ENCODE data around the gene DUOXA2. TPM values are rescaled to one million over a fixed set of nuclear protein-coding genes. Genes with fewer than 3 reads are reported as not detected.
A peak's percentile ranks its signal among the peaks of the same experiment; 100 is the strongest.
"Not testable (repeated sequence)": the region's sequence is repeated elsewhere in the genome, so short reads cannot be mapped to it uniquely, and the experiment has no call there.

Gene DUOXA2
- polyA plus RNA-seq, 3 donors from 2014 or later: not detected

- peaks cover 3 to 18% (median 10%) of the 10 kb centered on the region in 3 donors for H3K27me3 Mint-ChIP-seq (ENCODE audit: low read depth in 3 of 3)
- H3K4me1 Mint-ChIP-seq, H3K36me3 Mint-ChIP-seq, H3K9me3 Mint-ChIP-seq, H3K27ac Mint-ChIP-seq, H3K4me3 Mint-ChIP-seq, DNase-seq: not testable (repeated sequence)
Observed at GRCh38 chr15:45104170-45104569, 10.0 kb upstream of the DUOXA2 start.

GRCh38 chr15:45105586-45105985 lies 8.5 kb upstream of the DUOXA2 start:
- H3K9me3 Mint-ChIP-seq: peaks cover 0 to 2% (median 0%) of the 10 kb centered on the region in 6 donors
- H3K27me3 Mint-ChIP-seq (ENCODE audit: low read depth in 3 of 3): peaks cover 7 to 24% (median 10%) of the 10 kb centered on the region in 3 donors

GRCh38 chr15:45106002-45106790 lies 7.9 kb upstream of the DUOXA2 start:
- DNase-seq: no peak
- H3K36me3 Mint-ChIP-seq: no peaks in the 10 kb centered on the region
- peaks cover 0 to 2% (median 0%) of the 10 kb centered on the region in 6 donors for H3K9me3 Mint-ChIP-seq
- H3K27ac Mint-ChIP-seq: no peak overlapping the region
- no peak overlapping the region for H3K4me3 Mint-ChIP-seq
- H3K27me3 Mint-ChIP-seq (ENCODE audit: low read depth in 3 of 3): peaks cover 7 to 24% (median 10%) of the 10 kb centered on the region in 3 donors
- no peaks in the 10 kb centered on the region for H3K4me1 Mint-ChIP-seq

More at GRCh38 chr15:45105586-45105985, 8.5 kb upstream of the DUOXA2 start:
- DNase-seq: no peak
- Mint-ChIP-seq H3K27ac (no peak overlapping the region), H3K36me3 (no peaks in the 10 kb centered on the region), H3K4me3 (no peak overlapping the region), H3K4me1 (no peaks in the 10 kb centered on the region)

- Mint-ChIP-seq H3K36me3 (no peaks in the 10 kb centered on the region), H3K9me3 (peaks cover 0 to 2% (median 0%) of the 10 kb centered on the region in 6 donors), H3K27ac (no peak overlapping the region), H3K4me3 (no peak overlapping the region), H3K27me3 (ENCODE audit: low read depth in 3 of 3) (peaks cover 15 to 32% (median 18%) of the 10 kb centered on the region in 3 donors), H3K4me1 (no peaks in the 10 kb centered on the region)
- DNase-seq: no peak
Observed at GRCh38 chr15:45107941-45108630, 6.0 kb upstream of the DUOXA2 start.

- no peaks in the 10 kb centered on the region for H3K36me3 Mint-ChIP-seq
- DNase-seq: no peak
- H3K4me3 Mint-ChIP-seq: no peak overlapping the region
- peaks cover 20 to 33% (median 24%) of the 10 kb centered on the region in 3 donors for H3K27me3 Mint-ChIP-seq (ENCODE audit: low read depth in 3 of 3)
- peaks cover 0 to 1% (median 0%) of the 10 kb centered on the region in 6 donors for H3K9me3 Mint-ChIP-seq
- no peak overlapping the region for H3K27ac Mint-ChIP-seq
- no peaks in the 10 kb centered on the region for H3K4me1 Mint-ChIP-seq
Observed at GRCh38 chr15:45110256-45110820, 3.8 kb upstream of the DUOXA2 start.

- no peak for DNase-seq
- Mint-ChIP-seq H3K9me3 (peaks cover 0 to 1% (median 0%) of the 10 kb centered on the region in 6 donors), H3K27me3 (ENCODE audit: low read depth in 3 of 3) (peaks cover 19 to 32% (median 29%) of the 10 kb centered on the region in 3 donors), H3K27ac (no peak overlapping the region), H3K4me1 (peaks cover 0 to 3% of the 10 kb centered on the region in 2 donors), H3K36me3 (no peaks in the 10 kb centered on the region), H3K4me3 (peak overlapping the region in 1 of 5 donors; percentile 33)
Observed at GRCh38 chr15:45111390-45112142, 2.6 kb upstream of the DUOXA2 start.

GRCh38 chr15:45112143-45112590 lies 2.0 kb upstream of the DUOXA2 start:
- peaks cover 19 to 33% (median 29%) of the 10 kb centered on the region in 3 donors for H3K27me3 Mint-ChIP-seq (ENCODE audit: low read depth in 3 of 3)
- no peak overlapping the region for H3K27ac Mint-ChIP-seq
- H3K36me3 Mint-ChIP-seq: no peaks in the 10 kb centered on the region
- peaks cover 2 to 5% of the 10 kb centered on the region in 2 donors for H3K4me1 Mint-ChIP-seq
- peak overlapping the region in 1 of 5 donors; percentile 33 for H3K4me3 Mint-ChIP-seq
- peaks cover 0 to 1% (median 0%) of the 10 kb centered on the region in 6 donors for H3K9me3 Mint-ChIP-seq
- no peak for DNase-seq

GRCh38 chr15:45112591-45113379 lies 1.3 kb upstream of the DUOXA2 start:
- peaks cover 0 to 1% (median 0%) of the 10 kb centered on the region in 6 donors for H3K9me3 Mint-ChIP-seq
- H3K27ac Mint-ChIP-seq: no peak overlapping the region
- no peaks in the 10 kb centered on the region for H3K36me3 Mint-ChIP-seq
- H3K4me1 Mint-ChIP-seq: peaks cover 8 to 11% of the 10 kb centered on the region in 2 donors
- peaks cover 24 to 37% (median 34%) of the 10 kb centered on the region in 3 donors for H3K27me3 Mint-ChIP-seq (ENCODE audit: low read depth in 3 of 3)
- no peak for DNase-seq
- H3K4me3 Mint-ChIP-seq: no peak overlapping the region

- Mint-ChIP-seq H3K27ac (no peak overlapping the region), H3K4me1 (peaks cover 14 to 16% of the 10 kb centered on the region in 2 donors), H3K4me3 (no peak overlapping the region), H3K27me3 (ENCODE audit: low read depth in 3 of 3) (peaks cover 23 to 39% (median 38%) of the 10 kb centered on the region in 3 donors), H3K36me3 (no peaks in the 10 kb centered on the region), H3K9me3 (peaks cover 0 to 1% (median 0%) of the 10 kb centered on the region in 6 donors)
- DNase-seq: no peak
Observed at GRCh38 chr15:45113380-45113990, 641 bp upstream of the DUOXA2 start.

- H3K9me3 Mint-ChIP-seq: peaks cover 0 to 1% (median 0%) of the 10 kb centered on the region in 6 donors
- no peaks in the 10 kb centered on the region for H3K36me3 Mint-ChIP-seq
- H3K4me3 Mint-ChIP-seq: no peak overlapping the region
- no peak for DNase-seq
- H3K27ac Mint-ChIP-seq: no peak overlapping the region
- peaks cover 18 to 39% (median 34%) of the 10 kb centered on the region in 3 donors for H3K27me3 Mint-ChIP-seq (ENCODE audit: low read depth in 3 of 3)
- peaks cover 14 to 16% of the 10 kb centered on the region in 2 donors for H3K4me1 Mint-ChIP-seq
Observed at GRCh38 chr15:45114751-45115085, 592 bp downstream of the DUOXA2 start.

GRCh38 chr15:45115312-45115820 lies 1.2 kb downstream of the DUOXA2 start:
- Mint-ChIP-seq H3K9me3 (peaks cover 0 to 1% (median 0%) of the 10 kb centered on the region in 6 donors), H3K27me3 (ENCODE audit: low read depth in 3 of 3) (peaks cover 19 to 36% (median 34%) of the 10 kb centered on the region in 3 donors), H3K4me3 (peak overlapping the region in 1 of 5 donors; percentile 15), H3K27ac (no peak overlapping the region), H3K36me3 (no peaks in the 10 kb centered on the region), H3K4me1 (peaks cover 14 to 16% of the 10 kb centered on the region in 2 donors)
- DNase-seq: no peak

GRCh38 chr15:45116006-45116481 lies 1.9 kb downstream of the DUOXA2 start:
- H3K4me3 Mint-ChIP-seq: peak overlapping the region in 2 of 5 donors; percentile 27
- H3K27ac Mint-ChIP-seq: no peak overlapping the region
- peaks cover 14 to 16% of the 10 kb centered on the region in 2 donors for H3K4me1 Mint-ChIP-seq

More at GRCh38 chr15:45116006-45116481, 1.9 kb downstream of the DUOXA2 start:
- peaks cover 19 to 39% (median 34%) of the 10 kb centered on the region in 3 donors for H3K27me3 Mint-ChIP-seq (ENCODE audit: low read depth in 3 of 3)
- H3K36me3 Mint-ChIP-seq: no peaks in the 10 kb centered on the region
- DNase-seq: no peak
- H3K9me3 Mint-ChIP-seq: peaks cover 0 to 1% (median 0%) of the 10 kb centered on the region in 6 donors

All from immature natural killer cell (primary cell).